Naive thymus-derived CD4-positive, alpha-beta T cell (primary cell): Measurements from ENCODE around the gene MRPL43. TPM values are rescaled to one million over a fixed set of nuclear protein-coding genes. Genes with fewer than 3 reads are reported as not detected.

ENCODE experiments used
- ATAC-seq: fragments of 150-1000 bp; cut with Tn5 transposase; 2 replicates; pipeline ENCODE4 v1.10.0; 2021; ENCODE audit warnings: mild to moderate bottlenecking, moderate library complexity
- CTCF ChIA-PET: fragments of 350-600 bp; sonication (Branson Sonifier 250); formaldehyde crosslinking; loops from one replicate; lab custom pipeline; 2021; ENCODE audit warnings: antibody characterized with exemption; lab: Charles Lee
- POLR2A ChIA-PET: fragments of 350-600 bp; sonication (Branson Sonifier 250); formaldehyde crosslinking; loops from one replicate; lab custom pipeline; 2021; ENCODE audit warnings: antibody characterized with exemption, inconsistent platforms; lab: Charles Lee
- DNase-seq, 9 donors: peaks; one replicate each; pipeline versions ENCODE4 v3.0.0 to v3.0.0-alpha.2; 2020 to 2022; ENCODE audit warnings: mixed read lengths in 1 of 9
- H3K27ac ChIP-seq: one replicate; pipeline ENCODE4 v1.7.0; 2013; ENCODE audit warnings: mild to moderate bottlenecking, low read depth, low read length, moderate library complexity
- H3K27me3 ChIP-seq, 2 donors: one replicate each; pipeline ENCODE4 v1.7.0; 2013; ENCODE audit warnings: low read length in 2 of 2, mild to moderate bottlenecking in 2 of 2, moderate library complexity in 2 of 2; ENCODE audit not compliant: control insufficient read depth in 2 of 2, insufficient read depth in 2 of 2
- H3K36me3 ChIP-seq, 3 experiments: 1 replicate in 2 of 3; 2 replicates in 1 of 3; pipeline ENCODE4 v1.7.0; 2013; ENCODE audit warnings: low read length in 3 of 3, mild to moderate bottlenecking in 3 of 3, moderate library complexity in 1 of 3; ENCODE audit not compliant: insufficient read depth in 3 of 3, control insufficient read depth in 2 of 3
- H3K4me1 ChIP-seq, 2 donors: one replicate each; pipeline ENCODE4 v1.7.0; 2013; ENCODE audit warnings: low read length in 2 of 2, mild to moderate bottlenecking in 2 of 2, moderate library complexity in 1 of 2; ENCODE audit not compliant: control insufficient read depth in 2 of 2, insufficient read depth in 2 of 2
- H3K4me3 ChIP-seq: 2 replicates; pipeline ENCODE4 v1.7.0; 2013; ENCODE audit warnings: mild to moderate bottlenecking, low read length
- H3K9me3 ChIP-seq, 3 experiments: 1 replicate in 2 of 3; 2 replicates in 1 of 3; pipeline ENCODE4 v1.7.0; 2013; ENCODE audit warnings: low read length in 3 of 3; ENCODE audit not compliant: control insufficient read depth in 2 of 3
- H3K27ac Mint-ChIP-seq, 9 donors: one replicate each; pipeline ENCODE4 v1.8.0; 2020 to 2022; ENCODE audit warnings: mixed read lengths in 9 of 9, mild to moderate bottlenecking in 8 of 9, moderate library complexity in 5 of 9, inconsistent platforms in 2 of 9
- H3K27me3 Mint-ChIP-seq, 5 donors: one replicate each; pipeline ENCODE4 v1.8.0; 2021 to 2022; ENCODE audit warnings: mixed read lengths in 5 of 5, mild to moderate bottlenecking in 1 of 5
- H3K36me3 Mint-ChIP-seq, 5 donors: one replicate each; pipeline ENCODE4 v1.8.0; 2020 to 2022; ENCODE audit warnings: mixed read lengths in 5 of 5, mild to moderate bottlenecking in 3 of 5, inconsistent platforms in 1 of 5
- H3K4me1 Mint-ChIP-seq, 7 donors: one replicate each; pipeline ENCODE4 v1.8.0; 2020 to 2022; ENCODE audit warnings: mixed read lengths in 7 of 7, mild to moderate bottlenecking in 3 of 7, inconsistent platforms in 1 of 7
- H3K4me3 Mint-ChIP-seq, 10 donors: one replicate each; pipeline ENCODE4 v1.8.0; 2020 to 2022; ENCODE audit warnings: mild to moderate bottlenecking in 10 of 10, mixed read lengths in 10 of 10, moderate library complexity in 6 of 10, inconsistent platforms in 2 of 10
- H3K9me3 Mint-ChIP-seq, 11 donors: one replicate each; pipeline ENCODE4 v1.8.0; 2020 to 2022; ENCODE audit warnings: mixed read lengths in 11 of 11, mild to moderate bottlenecking in 4 of 11, inconsistent platforms in 1 of 11, moderate library complexity in 1 of 11
- intact Hi-C, 2 donors: fragments of 100-400 bp; cut with micrococcal nuclease; formaldehyde crosslinking; loops; one replicate each; pipeline ENCODE4 v1.15.1; 2023
- polyA plus RNA-seq, 2 donors: library from polyadenylated mRNA; unstranded; fragments of 300-500 nt; fragmentation: Illumina TruSeq; gene quantifications; one replicate each; pipeline ENCODE4 v1.2.3, GENCODE V29; 2021
- total RNA-seq, 6 experiments: library from RNA in 5 of 6; stranded (reverse) in 5 of 6; gene quantifications; 1 replicate in 5 of 6; 2 replicates in 1 of 6; pipeline ENCODE4 v1.2.3 and lab custom pipeline; 2021 to 2026

MRPL43 gene
- total and polyA plus RNA-seq, 7 experiments from 2014 or later = 35.8 to 149 (median 68.3) TPM

DNA sequence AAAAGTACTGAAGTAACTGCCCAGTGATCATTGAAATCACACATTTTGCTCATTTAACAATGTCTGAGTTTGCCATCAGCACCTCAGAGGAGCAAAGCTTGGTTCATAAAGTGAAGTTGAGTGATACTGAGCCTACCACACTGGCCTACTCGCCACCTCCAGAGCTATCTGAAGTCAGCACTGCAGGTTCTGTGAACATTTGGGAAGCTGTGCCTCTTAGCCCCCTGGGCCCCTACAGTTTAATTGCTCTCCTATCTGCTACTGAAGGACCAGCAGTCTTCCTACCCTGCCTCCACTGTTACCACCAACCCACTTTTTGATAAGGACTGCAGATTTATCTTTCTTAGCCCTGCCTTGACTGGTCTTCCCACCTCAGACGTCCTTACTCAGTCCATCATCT, 20.0 kb downstream of the MRPL43 start:
- H3K9me3 ChIP-seq = no peaks in the 10 kb centered on the region
- H3K4me1 ChIP-seq = peaks cover 4 to 12% of the 10 kb centered on the region in 2 donors
- Mint-ChIP-seq H3K4me1 (peaks cover 4 to 18% (median 14%) of the 10 kb centered on the region in 7 donors), H3K27ac (no peak overlapping the region), H3K27me3 (peaks cover 0 to 5% (median 0%) of the 10 kb centered on the region in 5 donors), H3K4me3 (no peak overlapping the region), H3K9me3 (no peaks in the 10 kb centered on the region), H3K36me3 (peaks cover 0 to 10% (median 4%) of the 10 kb centered on the region in 5 donors)
- H3K27ac ChIP-seq = no peak overlapping the region
- no peaks in the 10 kb centered on the region for H3K27me3 ChIP-seq
- H3K4me3 ChIP-seq = no peak overlapping the region
- intact Hi-C loops = no loop called here
- POLR2A ChIA-PET = interaction anchor here (0.9 to 3.2 kb wide), 2 partner anchors 18 to 30 kb away, joined by 3 to 17 read pairs; no protein-coding TSS in a partner anchor
- ATAC-seq = no peak
- CTCF ChIA-PET = interaction anchor here (0.8 to 4.7 kb wide), 2 partner anchors 47 to 49 kb away, joined by 6 to 18 read pairs; no protein-coding TSS in a partner anchor
- no peak for DNase-seq
- H3K36me3 ChIP-seq = peaks cover 0 to under 1% (median 0%) of the 10 kb centered on the region in 3 experiments

DNA sequence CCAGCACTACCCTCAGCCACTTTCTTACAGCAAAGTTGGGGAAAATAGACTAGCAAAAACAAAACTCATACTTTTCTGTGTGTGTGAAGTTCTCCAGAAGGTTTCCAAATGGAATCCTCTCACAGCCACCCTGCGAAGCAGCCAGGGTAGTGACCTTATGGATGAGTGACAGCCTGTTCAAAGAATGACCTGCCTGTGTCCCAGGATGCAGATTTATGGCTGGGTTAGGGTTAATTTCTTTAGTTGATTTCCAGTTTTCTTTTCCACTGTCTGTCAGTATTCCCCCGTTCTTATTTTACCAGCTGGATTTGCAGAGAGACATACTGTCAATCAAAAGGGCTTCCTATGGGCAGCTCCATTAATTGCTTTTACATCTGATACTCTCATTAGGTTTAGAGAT, 20.4 kb downstream of the MRPL43 start:
- no peak for DNase-seq
- ChIA-PET CTCF (interaction anchor here (4.7 kb wide), 1 partner anchor 48 kb away, joined by 18 read pairs; no protein-coding TSS in a partner anchor), POLR2A (interaction anchor here (0.9 kb wide), 1 partner anchor 17 kb away, joined by 3 read pairs; no protein-coding TSS in a partner anchor)
- Histone ChIP-seq H3K9me3 (no peaks in the 10 kb centered on the region), H3K36me3 (peaks cover 0 to 5% (median 0%) of the 10 kb centered on the region in 3 experiments), H3K27ac (no peak overlapping the region), H3K27me3 (no peaks in the 10 kb centered on the region), H3K4me3 (no peak overlapping the region), H3K4me1 (peaks cover 4 to 12% of the 10 kb centered on the region in 2 donors)
- intact Hi-C loops = no loop called here
- Mint-ChIP-seq H3K4me1 (peaks cover 4 to 18% (median 14%) of the 10 kb centered on the region in 7 donors), H3K36me3 (peaks cover 0 to 14% (median 6%) of the 10 kb centered on the region in 5 donors), H3K4me3 (no peak overlapping the region), H3K9me3 (no peaks in the 10 kb centered on the region), H3K27ac (no peak overlapping the region), H3K27me3 (peaks cover 0 to 5% (median 0%) of the 10 kb centered on the region in 5 donors)
- ATAC-seq = no peak

GRCh38 chr10:100965820-100966219, 21.5 kb downstream of the MRPL43 start:
- H3K9me3 Mint-ChIP-seq = no peaks in the 10 kb centered on the region
- intact Hi-C loops = no loop called here
- peaks cover 4 to 12% of the 10 kb centered on the region in 2 donors for H3K4me1 ChIP-seq
- H3K27ac ChIP-seq = no peak overlapping the region
- peaks cover 0 to 19% (median 10%) of the 10 kb centered on the region in 5 donors for H3K36me3 Mint-ChIP-seq
- no peaks in the 10 kb centered on the region for H3K27me3 ChIP-seq
- no peaks in the 10 kb centered on the region for H3K9me3 ChIP-seq
- peaks cover 4 to 16% (median 13%) of the 10 kb centered on the region in 7 donors for H3K4me1 Mint-ChIP-seq
- H3K27ac Mint-ChIP-seq = peak overlapping the region in 1 of 9 donors; percentile 52
- H3K4me3 Mint-ChIP-seq = no peak overlapping the region
- peaks cover 0 to 5% (median 0%) of the 10 kb centered on the region in 5 donors for H3K27me3 Mint-ChIP-seq
- peaks cover 0 to 9% (median 0%) of the 10 kb centered on the region in 3 experiments for H3K36me3 ChIP-seq
- POLR2A ChIA-PET = interaction anchor here (0.6 to 1.0 kb wide), 3 partner anchors 9 to 1301 kb away, joined by 3 to 4 read pairs (median 4); no protein-coding TSS in a partner anchor
- CTCF ChIA-PET = interaction anchor here (1.1 to 4.7 kb wide), 3 partner anchors 15 to 49 kb away, joined by 3 to 18 read pairs (median 3); no protein-coding TSS in a partner anchor
- no peak for DNase-seq
- H3K4me3 ChIP-seq = no peak overlapping the region
- ATAC-seq = no peak

GRCh38 chr10:100963826-100964225, 23.5 kb downstream of the MRPL43 start:
- Mint-ChIP-seq H3K4me1 (peaks cover 2 to 8% (median 6%) of the 10 kb centered on the region in 7 donors), H3K9me3 (no peaks in the 10 kb centered on the region), H3K36me3 (peaks cover 13 to 33% (median 22%) of the 10 kb centered on the region in 5 donors), H3K4me3 (no peak overlapping the region), H3K27me3 (no peaks in the 10 kb centered on the region), H3K27ac (no peak overlapping the region)
- Histone ChIP-seq H3K27me3 (no peaks in the 10 kb centered on the region), H3K27ac (no peak overlapping the region), H3K4me3 (no peak overlapping the region), H3K36me3 (peaks cover 0 to 24% (median 0%) of the 10 kb centered on the region in 3 experiments), H3K4me1 (peaks cover 2 to 6% of the 10 kb centered on the region in 2 donors), H3K9me3 (no peaks in the 10 kb centered on the region)
- ATAC-seq = no peak
- ChIA-PET CTCF (no interaction called here), POLR2A (interaction anchor here (1.3 kb wide), 1 partner anchor 9 kb away, joined by 3 read pairs; no protein-coding TSS in a partner anchor)
- intact Hi-C loops = no loop called here
- DNase-seq = no peak

DNA sequence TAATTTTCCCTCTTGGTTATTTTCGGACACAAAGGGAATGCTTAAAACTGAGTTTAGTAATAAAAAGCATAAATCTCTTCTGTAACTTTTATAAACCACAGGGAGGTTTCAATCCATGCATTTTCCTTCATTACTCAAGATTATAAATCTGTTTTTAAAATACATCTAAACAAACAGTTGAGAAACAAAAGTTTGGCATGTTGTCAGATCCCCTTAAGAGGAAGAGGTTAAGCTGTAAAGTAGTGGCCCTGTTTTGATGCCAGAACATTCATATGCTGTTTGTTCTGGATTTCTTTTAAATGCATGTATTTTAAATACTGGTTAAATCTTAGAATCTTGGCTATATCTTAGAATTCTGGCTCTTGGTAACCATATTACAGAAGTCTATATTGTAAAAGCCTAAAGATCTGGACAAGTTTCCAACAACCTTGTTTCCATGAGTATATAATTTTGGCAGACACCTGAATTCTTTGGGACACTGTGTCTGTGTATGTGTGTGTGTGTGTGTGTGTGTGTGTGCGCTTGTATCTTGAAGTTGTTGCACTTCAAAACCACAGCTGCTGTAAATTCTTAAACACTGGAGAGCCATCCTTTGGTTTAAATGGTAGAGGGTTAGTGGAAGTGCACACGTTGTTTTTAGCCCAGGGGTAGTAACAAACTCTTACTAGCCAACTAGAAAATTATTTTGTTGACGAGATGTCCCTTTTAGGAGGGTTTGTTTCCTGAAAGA, 24.8 kb downstream of the MRPL43 start:
- H3K9me3 Mint-ChIP-seq = no peaks in the 10 kb centered on the region
- ATAC-seq (no peak), DNase-seq (no peak)
- Histone ChIP-seq H3K27me3 (no peaks in the 10 kb centered on the region), H3K27ac (no peak overlapping the region), H3K4me1 (no peaks in the 10 kb centered on the region), H3K36me3 (peaks cover 0 to 32% (median 0%) of the 10 kb centered on the region in 3 experiments), H3K4me3 (no peak overlapping the region), H3K9me3 (no peaks in the 10 kb centered on the region)
- H3K4me3 Mint-ChIP-seq = no peak overlapping the region
- no peak overlapping the region for H3K27ac Mint-ChIP-seq
- ChIA-PET CTCF (no interaction called here), POLR2A (no interaction called here)
- intact Hi-C loops = no loop called here
- no peaks in the 10 kb centered on the region for H3K27me3 Mint-ChIP-seq
- H3K36me3 Mint-ChIP-seq = peaks cover 15 to 39% (median 26%) of the 10 kb centered on the region in 5 donors
- H3K4me1 Mint-ChIP-seq = peaks cover 0 to 1% (median 0%) of the 10 kb centered on the region in 7 donors

- H3K27ac ChIP-seq = no peak overlapping the region
- no peaks in the 10 kb centered on the region for H3K9me3 ChIP-seq
- Mint-ChIP-seq H3K4me1 (peaks cover 0 to 9% (median 0%) of the 10 kb centered on the region in 7 donors), H3K27ac (peak overlapping the region in 1 of 9 donors; percentile 21), H3K9me3 (no peaks in the 10 kb centered on the region), H3K27me3 (no peaks in the 10 kb centered on the region), H3K36me3 (peaks cover 15 to 38% (median 27%) of the 10 kb centered on the region in 5 donors), H3K4me3 (no peak overlapping the region)
- ChIA-PET CTCF (no interaction called here), POLR2A (interaction anchor here (0.6 kb wide), 1 partner anchor 16 kb away, joined by 5 read pairs; no protein-coding TSS in a partner anchor)
- H3K4me3 ChIP-seq = no peak overlapping the region
- ATAC-seq = no peak
- H3K36me3 ChIP-seq = peaks cover 0 to 48% (median 0%) of the 10 kb centered on the region in 3 experiments
- intact Hi-C loops = no loop called here
- no peaks in the 10 kb centered on the region for H3K4me1 ChIP-seq
- no peak for DNase-seq
- no peaks in the 10 kb centered on the region for H3K27me3 ChIP-seq
Observed at GRCh38 chr10:100960251-100960650, 27.0 kb downstream of the MRPL43 start.
